Stimulated activated naive CD4-positive, alpha-beta T cell treated with Interleukin-2 at 50 U/mL for 16 hours (primary cell): ENCODE results near the gene XPA.
A peak's percentile ranks its signal among the peaks of the same experiment; 100 is the strongest.

Experiments
- DNase-seq: peaks from one replicate; lab custom pipeline; 2025; lab: John Stamatoyannopoulos, UW

XPA gene

DNA sequence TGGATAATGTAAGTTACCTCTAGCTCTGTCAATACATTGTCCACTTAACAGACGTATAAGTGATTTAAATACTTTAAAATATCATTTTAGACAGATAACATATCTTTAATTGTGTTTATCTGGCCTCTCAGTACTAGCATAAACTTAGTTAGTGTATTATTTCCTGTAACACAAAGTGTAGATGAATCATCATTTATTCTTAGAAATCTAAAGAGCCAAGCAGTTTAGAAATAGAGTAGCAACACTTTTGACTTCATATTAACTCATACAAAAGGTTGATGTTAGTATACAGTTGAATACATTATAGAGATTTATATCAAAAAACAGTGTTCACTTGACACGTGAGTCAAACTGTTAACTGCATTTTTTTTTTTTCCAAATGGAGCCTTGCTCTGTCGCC, 45.5 kb downstream of the XPA start:
- no peak for DNase-seq

DNA sequence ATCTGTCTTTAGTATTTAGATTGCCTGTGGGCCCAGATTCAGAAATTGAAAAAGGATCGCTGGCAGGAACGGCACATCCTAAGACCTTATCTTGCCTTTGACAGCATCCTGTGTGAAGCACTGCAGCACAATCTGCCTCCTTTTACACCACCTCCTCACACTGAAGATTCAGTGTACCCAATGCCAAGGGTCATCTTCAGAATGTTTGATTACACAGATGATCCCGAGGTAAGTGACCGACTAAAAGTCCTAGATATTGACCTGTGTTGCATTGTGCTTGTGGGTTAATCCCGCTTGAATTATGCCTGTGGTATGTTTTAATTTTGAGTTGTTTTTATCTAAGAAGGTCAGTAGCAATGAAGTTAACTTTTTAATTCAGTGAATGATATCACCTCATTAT, 49.1 kb downstream of the XPA start:
- no peak for DNase-seq

DNA sequence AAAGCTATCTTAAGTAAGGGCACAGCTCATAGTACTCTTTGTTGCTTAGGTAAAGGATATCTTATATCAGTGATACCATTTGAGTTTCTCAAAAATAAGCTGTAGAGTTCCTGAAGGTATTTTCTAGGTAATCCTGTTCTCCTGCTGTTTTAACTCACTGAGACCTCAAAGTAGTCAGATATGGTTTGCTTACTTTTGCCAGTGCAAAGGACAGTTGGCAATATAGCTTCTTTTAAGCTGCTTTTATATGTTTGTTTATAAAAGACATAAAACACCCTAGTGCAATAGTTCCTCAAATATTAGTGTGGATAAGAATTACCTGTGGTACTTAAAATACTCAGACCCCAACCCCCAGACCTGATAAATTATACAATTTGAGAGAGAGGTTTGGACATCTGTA, 51.4 kb downstream of the XPA start:
- DNase-seq = no peak

DNA sequence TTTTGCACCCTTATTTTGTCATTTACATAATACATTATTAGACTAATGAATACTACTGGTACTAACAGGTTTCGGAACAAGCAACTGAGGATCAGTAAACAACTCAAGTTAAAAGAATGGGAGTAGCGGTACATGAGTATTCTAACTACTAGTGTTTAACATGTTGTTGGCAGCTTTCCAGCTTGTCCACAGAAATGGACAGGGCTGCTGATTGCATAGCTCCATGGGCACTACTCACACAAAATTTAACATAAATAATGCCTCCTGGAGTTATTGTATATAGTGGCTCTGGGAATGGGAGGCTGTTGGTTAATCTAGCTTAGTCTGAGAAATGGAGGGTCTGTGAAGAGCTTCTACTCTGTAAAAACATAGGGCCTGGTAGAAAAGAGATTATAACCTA, 56.8 kb downstream of the XPA start:
- DNase-seq = no peak

DNA sequence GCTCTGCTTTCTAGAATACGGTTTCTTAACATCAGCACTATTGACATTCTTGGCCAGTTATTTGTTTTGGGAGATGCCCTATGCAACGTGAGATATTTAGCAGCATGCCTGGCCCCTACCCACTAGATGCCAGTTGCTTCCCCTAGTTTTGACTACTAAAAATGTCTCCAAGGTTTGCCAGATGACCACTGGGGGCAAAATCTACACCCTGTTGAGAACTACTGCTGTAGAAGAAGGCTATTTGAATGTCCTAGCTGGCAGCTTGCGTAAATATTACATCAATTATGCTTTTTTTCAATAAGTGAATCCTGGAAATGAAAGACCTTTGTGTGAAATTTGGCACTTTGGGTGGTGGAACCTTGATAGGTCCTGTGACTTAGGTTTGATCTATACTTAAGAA, 58.5 kb downstream of the XPA start:
- no peak for DNase-seq

DNA sequence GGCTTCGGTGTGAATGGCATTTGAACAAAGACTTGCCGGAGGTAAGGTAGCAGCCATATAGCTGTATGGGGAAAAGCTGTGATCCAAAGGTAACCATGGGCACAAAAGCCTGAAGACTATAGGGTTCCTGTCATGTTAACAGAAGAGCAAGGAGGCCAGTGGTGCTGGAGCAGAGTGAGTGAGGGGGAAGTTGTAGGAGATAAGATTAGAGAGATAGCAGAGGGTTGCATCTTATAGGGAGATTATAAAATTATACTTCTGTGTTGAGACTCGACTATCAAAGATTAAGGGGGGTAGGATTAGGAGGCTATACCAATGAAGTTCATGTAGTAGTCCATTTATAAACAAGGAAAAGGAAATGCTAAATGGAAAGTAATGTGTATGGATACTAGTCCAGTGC, 60.2 kb downstream of the XPA start:
- DNase-seq = no peak

DNA sequence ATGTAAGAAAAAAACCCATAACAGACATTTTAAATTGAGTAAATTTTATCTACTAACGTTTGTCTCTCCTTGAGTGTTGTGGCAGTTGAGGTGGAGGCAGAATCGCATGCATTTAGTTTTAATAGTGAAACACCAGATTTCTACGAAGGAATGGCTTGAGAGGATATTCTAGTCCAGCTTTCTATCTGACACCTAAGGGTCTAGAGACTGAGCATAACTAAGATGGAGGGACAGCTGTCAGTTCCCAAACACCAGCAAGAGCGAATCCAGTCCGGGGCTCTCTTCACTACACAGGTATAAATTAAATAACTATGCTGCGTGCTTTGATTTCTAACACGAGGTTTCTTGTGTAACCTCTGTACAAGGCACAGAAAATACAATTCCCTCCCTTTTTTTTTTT, 62.1 kb downstream of the XPA start:
- DNase-seq = no peak

DNA sequence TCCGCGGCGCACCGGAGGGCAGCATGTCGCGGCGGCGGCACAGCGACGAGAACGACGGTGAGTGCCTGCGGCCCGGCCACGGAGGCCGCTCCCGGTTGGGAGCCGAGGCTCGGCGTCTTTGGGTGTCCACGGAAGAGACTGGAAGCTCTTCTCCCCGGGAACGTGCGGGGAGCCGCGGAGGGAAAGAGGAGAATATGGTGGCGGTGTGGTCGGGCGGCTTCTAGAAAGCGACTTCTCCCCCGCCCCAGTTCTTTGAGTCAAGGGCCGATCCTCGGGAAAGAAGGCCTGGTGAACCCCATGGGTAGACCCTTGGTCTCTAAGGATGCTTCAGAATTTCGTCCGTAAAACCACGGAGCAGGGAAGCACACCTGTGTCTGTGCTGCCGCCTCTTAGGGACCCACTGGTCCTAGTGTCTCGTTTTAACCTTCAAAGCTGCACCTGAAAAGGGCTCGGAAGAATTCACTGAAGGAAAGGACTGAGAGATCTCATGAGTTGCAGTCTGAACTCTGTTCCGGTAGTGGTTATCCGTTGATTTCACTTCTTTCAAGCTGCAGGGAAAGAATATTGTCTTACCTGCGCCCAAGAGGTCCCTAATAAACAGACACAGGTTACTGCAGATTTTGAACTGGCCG, 63.2 kb downstream of the XPA start:
- no peak for DNase-seq

DNA sequence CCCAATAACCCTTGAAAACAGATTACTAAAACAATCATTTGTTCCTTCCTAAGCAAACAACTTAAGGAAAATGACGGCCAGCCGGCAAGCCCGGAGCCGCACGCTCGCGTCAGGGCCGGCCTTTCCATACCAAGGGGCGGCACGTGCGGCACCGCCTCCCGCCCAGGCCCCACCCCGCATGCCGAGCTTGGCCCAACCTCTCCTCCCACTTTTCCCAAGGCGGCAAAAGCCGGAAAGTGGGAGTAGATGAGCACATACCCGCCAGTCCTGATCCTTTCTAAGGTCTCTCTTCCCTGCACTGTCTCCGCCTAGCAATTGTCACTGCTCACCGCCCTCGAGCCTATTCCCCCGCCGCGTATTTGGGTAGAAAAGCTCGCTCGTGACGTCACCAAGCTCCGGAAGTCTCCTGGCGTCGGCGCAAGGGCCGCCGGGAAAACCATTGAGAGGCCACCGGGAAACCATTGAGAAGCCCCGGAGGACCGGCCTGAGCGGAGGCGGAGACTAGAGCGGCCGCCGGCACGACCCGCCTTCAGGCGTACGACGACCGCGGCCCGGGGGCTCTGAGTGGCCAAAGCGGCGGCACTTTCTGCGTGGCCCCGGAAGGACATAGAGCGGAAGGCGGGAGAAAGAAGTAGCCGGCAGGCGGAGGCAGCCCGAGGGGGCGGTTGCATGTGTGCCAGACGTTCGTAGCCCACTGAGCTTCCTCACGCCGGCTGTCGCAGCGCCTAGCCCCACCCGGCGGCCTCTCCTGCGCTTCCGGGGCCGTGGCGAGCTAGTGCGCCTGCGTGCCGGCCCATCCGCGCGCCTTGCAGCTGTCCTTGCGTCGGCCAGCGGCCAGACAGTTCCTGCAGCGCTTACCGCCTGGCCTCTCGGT, 63.9 kb downstream of the XPA start, which contains the start of the genes NCBP1 and TSTD2:
Gene NCBP1, plus strand, starts transcription at position 837 of the 874 bp plus-strand sequence. CDS start 61 bp downstream, outside the sequence.
Gene TSTD2, minus strand, starts transcription at position 384 of the 874 bp plus-strand sequence. CDS start 5,806 bp downstream, outside the sequence.
- DNase-seq = peak; percentile 97

DNA sequence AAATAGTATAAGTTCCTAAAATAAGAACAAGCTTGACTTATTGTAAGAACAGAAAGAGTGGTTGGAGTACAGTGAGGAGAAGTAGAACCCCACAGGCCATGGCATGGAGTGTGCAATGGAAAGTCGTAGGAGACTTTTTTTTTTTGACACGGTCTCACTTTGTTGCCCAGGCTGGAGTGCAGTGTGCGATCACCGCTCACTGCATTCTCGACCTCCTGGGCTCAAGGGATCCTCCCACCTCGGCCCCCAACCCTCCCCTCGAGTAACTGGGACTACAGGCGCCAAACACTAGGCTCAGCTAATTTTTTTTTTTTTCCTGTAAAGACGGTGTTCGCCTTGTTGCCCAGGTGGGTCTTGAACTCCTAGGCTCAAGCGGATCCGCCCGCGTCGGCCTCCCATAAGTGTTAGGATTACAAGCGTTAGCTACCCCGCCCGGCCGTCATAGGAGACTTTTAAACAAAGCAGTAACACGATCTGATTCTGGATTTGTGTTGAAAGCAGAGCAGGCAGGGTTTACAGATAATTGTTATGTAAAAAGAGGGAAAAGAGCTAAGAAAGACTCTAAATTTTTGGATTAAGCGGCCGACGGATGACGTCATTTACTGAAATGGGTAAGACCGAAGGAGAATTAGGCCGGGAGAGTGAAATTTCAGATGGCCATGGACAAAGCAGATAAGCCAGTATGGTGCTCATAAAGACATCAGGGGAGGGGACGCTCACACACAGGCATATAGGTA, 64.7 kb downstream of the XPA start:
- peak; percentile 14 for DNase-seq

DNA sequence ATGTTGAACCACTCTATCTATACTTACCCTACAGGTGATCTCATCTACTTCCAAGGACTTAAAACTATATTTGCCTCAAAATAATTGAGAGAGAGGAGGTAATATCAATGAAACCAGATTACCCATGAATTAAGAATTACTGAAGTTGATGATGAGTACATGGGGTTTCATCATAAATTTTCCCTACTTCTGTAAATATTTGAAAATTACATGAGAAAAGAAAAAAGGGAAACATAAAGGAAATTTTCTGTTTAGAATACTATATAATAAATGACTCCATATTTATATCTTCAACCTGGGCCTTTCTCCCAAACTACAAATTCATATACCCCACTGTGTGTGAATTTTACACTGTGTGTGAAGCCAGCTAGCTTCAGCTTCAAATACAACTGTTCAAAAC, 66.5 kb downstream of the XPA start:
- DNase-seq = no peak

DNA sequence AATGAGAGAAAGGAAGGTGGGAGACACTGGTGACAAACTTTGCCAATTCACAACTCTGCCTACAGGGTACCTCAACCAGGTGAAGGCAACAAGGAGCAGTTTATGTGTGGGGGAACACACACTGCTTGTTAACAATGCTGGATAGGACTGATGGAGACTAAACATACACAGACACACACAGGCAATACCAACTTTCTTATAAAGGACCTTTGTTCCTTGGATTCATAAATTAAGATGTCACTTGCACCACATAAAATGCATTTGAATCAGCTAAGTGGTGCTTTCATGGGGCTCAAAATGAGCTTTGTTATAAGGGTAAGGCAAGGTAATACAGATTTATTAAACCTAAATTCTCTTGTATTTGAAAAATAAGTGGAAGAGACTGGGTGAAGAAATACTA, 68.0 kb downstream of the XPA start:
- DNase-seq = no peak

DNA sequence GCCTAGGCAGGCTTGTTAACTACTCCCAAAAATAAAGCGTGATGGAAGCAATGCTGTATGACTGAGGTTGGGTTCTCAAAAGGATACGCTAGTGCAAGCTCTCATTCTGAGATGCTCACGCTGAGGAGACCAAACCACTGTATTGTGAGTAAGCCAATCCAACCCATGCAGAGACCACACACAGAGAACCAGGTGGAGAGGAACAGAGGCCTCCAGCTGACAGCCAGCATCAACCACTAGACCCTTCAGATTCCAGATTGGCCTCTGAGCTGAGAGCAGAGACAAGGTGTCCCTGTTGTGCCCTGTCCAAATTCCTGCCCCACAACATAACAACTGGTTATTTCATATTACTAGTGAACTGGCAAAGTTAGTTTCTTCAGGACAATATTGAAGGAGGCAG, 68.5 kb downstream of the XPA start:
- DNase-seq = no peak

DNA sequence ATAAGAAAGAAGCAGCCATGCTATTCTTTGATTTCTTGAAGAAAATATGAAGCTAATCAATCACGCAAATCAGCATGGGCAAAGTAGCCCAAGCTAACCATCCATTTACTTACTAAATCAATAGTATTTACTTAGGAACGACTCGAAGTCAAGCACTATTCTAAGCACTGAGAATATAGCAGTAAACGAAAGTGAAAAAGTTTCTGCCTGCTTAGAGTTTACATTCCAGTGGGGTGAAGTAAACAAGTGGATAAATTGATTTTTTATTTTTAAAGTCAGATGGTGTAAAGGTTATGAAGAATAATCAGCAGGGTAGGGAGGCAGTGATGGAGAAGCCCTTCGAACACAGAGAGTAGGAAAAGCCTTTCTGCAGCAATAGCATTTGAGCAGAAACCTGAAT, 69.5 kb downstream of the XPA start:
- no peak for DNase-seq

DNA sequence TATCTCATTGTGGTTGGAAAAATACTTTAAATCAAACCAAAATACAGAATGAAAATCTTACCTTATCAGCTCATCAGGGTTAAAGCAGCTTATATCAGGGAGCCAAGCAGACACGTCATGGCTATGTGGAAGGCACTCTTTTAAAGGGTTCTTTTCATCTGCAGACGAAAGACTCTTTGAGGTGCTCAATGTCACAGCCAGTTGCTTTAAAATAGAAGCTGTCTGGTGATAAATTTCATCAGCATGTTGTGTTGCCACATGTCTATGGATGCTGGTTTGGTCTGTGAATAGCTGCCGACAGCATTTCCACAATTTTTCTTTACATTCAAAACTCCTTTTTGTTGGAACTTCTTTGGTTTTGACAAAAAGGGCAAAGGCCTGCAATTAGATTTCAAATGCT, 71.5 kb downstream of the XPA start:
- DNase-seq = no peak
